SH-SY5Y (cell line): ENCODE results near the gene TDRD12.

ENCODE experiments used
- GATA2 ChIP-seq: IDR thresholded peaks from 2 replicates; pipeline ENCODE4 v1.6.1; 2011; ENCODE audit warnings: mild to moderate bottlenecking, low read depth, low read length
- GATA3 ChIP-seq: IDR thresholded peaks from 2 replicates; pipeline ENCODE4 v1.6.1; 2011; ENCODE audit warnings: low read depth, mild to moderate bottlenecking, low read length, moderate library complexity

DNA sequence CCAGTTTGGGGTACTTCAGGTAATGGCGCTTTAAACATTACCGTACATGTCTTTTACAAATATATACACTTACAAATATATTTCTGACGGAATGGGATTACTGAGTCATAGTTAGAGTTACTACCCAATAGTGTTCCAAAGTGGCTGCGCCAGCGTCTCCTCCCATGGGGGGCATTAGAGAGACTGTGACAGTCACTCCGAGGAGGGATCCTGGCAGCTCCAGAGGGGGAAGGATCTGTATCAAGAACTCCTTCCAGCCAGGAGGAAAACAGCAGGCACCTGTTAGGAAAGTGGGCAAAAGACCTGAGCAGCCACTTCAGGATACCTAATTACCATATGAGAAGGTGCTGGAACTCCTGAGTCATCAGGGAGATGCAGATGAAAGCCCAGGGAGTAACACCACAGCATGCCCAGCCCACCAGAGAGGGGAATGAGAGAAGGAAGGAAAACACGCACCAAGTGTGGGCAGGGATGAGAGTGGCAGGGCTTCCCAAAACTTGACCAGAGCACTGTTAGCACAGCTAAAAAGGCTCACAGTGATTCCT is 97.1 kb downstream of the TDRD12 start:
- TF ChIP-seq GATA2 (no peak), GATA3 (no peak)
